ENCODE results near the gene TOP2A. TPM values are rescaled to one million over a fixed set of nuclear protein-coding genes. Genes with fewer than 3 reads are reported as not detected.
"Not testable (repeated sequence)": the region's sequence is repeated elsewhere in the genome, so short reads cannot be mapped to it uniquely, and the experiment has no call there.

Gene TOP2A
- polyA plus RNA-seq, 1 donor = 259 TPM

DNA sequence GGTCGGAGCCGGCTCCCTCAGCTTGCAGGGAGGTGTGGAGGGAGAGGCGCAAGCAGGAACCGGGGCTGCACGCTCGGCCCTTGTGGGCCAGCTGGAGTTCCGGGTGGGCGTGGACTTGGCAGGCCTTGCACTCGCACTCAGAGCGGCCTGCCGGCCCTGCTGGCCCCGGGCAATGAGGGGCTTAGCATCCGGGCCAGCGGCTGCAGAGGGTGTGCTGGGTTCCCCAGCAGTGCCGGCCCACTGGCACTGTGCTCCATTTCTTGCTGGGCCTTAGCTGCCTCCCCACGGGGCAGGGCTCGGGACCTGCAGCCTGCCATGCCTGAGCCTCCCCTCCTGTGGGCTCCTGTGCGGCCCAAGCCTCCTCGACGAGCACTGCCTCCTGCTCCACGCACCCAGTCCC, 41.9 kb downstream of the TOP2A start:
- not testable (repeated sequence) for DNase-seq

DNA sequence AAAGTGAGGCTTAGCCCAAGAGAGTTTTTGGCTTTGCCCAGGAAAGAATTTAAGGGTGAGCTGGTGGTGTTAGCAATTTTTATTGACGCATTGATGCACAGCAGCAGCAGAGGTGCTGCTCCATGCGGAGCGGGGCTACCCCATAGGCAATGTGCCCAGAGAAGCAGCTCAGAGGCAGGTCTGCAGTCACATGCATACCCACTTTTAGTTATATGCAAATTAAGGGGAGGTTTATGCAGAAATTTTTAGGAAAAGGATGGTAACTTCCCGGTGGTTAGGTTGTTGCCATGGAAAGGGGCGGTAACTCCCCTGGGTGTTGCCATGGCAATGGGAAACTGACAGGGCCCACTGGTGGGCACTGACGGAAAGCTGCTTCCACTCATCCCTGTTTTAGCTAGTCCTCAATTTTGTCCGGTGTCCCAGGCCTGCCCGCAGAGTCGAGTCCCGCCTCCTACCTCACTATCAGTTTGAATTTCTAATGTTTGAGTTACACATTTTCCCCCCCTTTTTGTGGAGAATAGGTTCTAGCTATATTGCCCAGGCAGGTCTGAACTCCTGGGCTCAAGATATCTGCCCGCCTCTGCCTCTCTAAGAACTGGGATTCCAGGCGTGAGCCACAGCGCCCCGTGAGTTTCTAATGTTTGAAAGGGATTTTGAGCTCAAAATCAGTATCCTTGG, 42.7 kb downstream of the TOP2A start:
- DNase-seq = no peak

DNA sequence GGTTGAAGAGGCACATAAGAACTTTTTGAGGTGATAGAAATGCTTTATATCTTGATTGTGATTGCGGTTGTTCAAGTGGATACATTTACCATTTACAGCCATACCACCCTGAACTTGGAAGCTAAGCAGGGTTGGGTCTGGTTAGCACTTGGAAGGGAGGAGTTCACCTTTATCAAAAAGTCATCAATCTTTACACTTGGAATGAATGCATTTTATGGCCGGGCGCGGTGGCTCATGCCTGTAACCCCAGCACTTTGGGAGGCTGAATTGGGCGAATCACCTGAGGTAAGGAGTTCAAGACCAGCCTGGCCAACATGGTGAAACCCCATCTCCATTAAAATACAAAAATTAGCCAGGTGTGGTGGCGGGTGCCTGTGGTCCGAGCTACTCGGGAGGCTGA, 43.7 kb downstream of the TOP2A start:
- DNase-seq = no peak

GRCh38 chr17:40373324-40373723, 44.4 kb downstream of the TOP2A start:
- DNase-seq = no peak

- not testable (repeated sequence) for DNase-seq
These were observed 45.1 kb downstream of the TOP2A start for GRCh38 chr17:40372644-40373043.

GRCh38 chr17:40372031-40372430, 45.7 kb downstream of the TOP2A start:
- DNase-seq = no peak

DNA sequence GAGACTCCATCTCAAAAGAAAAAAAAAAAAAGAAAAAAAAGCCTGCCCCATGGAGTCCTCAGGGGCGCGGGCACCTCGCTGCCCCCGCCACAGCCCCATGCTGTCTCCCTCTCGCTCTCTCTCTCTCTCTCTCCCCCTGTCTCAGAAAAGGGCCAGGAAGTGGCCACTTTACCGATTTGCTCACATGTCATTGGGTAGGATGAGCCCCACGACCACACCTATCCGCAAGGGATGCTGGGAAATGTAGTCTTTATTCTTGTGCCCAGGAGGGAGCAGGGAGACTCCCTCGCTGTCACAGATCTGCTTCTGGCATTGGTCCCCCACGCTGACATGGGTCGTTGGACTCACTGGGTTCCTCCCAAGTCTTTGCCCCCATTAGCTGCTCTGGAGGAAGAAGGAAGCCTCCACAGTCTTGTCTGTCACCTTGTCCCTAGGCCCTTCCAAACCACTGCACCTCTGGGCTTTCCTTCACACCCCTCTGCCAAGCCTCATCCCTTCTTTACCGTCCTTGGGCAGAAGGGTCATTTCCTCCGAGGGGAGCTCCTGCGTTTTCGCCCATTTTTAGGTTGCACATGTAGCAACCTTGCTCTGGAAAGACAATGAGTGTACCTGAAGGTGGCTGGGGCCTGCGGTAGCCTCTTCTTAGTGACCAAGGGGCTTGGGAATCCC, 46.3 kb downstream of the TOP2A start:
- no peak for DNase-seq

GRCh38 chr17:40369923-40370322, 47.8 kb downstream of the TOP2A start:
- DNase-seq = no peak

GRCh38 chr17:40367728-40368127, 50.0 kb downstream of the TOP2A start:
- not testable (repeated sequence) for DNase-seq

DNA sequence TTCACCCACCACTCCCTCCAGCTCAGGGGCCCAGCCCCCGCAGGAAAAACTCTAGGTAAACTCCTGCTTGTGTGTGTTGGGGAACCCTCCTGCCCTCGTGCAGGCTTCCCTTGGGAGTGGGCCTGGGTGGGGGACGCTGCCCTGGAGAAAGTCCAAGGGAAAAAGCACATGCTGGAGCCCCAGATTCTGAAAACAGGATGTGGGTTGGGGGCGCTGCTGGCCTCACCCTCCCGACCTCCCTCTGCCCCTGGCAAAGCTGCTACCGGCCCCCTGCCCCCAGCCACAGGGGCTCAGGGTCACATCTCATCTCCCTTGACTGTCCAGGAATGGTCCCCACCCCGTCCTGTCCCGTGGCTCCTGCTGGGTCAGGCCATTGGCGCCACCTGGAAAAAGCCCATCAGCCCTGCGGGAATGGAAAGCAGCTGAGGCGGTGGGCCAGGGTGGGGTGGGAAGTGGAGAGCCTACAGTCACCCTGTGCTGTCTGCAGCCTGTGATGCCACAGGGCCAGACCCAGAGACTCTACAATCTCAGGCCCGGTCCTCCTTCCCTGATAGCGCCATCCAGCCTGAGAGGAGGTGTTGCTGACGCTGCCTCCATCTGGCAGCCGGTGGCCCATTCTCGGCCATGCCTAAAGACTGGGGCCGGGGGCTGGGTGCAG, 50.7 kb downstream of the TOP2A start:
- no peak for DNase-seq

- DNase-seq = no peak
These were observed 51.4 kb downstream of the TOP2A start for GRCh38 chr17:40366076-40366860.

- DNase-seq = no peak
These were observed 52.8 kb downstream of the TOP2A start for GRCh38 chr17:40364906-40365305.

DNA sequence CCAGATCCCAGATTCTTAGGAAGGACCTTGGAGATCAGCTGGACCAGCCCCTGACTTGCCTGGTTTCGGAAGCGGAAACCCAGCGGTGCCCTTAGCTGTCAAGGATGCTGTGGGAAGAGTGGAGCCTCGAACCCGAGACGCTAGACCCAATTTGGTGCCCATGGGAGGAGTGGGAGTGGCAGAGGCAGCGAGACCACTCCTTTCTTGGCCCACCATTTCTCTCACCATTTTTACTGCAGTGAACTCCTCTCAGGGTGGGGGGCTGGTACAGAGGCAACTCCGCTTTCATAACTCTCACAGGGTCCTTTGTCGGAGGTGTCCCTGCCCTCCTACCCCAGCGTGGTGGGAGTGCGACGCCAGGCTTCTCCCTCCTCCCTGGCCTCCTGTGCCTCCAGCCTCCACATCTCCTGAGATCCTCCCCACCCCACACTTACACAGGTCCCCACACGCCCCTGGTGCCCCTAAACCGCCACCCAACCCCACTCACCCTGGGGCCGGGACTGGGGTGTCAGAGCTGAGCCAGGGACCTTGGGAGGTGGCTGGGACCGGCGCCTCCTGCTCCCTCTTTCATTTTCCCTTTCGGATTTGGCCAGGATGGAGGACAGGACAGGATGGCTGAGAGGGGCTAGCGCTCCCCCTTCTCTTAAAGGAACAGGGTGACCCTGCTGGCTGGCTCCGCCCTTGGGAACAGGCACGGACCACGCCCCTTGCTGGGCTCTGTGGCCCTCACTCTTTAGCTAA, 53.4 kb downstream of the TOP2A start, which contains the start of gene GJD3:
Gene GJD3 (minus strand): TSS at position 617 of the 741 bp plus-strand sequence. CDS start 922 bp downstream, outside the sequence.
- no peak for DNase-seq

GRCh38 chr17:40363111-40363827, 54.4 kb downstream of the TOP2A start:
- DNase-seq = no peak

DNA sequence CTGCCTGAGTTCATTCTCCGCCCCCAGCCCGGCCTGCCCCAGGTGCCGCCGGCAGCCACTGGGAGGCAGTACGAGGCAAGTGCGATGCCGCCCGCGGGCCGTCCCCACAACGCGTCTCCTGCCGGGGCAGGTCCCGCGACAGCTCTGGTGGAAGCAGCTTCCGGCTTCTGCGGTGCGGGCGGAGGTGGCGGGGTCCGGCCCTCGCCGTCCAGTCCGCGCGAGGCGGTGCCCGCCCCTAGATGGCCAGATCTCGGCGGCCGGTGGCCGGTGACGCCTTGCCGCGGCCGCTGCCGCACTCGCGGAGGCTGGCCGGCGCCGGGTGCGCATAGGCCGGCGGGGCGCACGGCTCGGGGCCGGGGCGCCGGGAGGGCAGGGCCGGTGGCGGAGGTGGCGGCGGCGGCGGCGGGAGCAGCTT, 55.0 kb downstream of the TOP2A start:
- DNase-seq = peak; percentile 60

- no peak for DNase-seq
These were observed 55.6 kb downstream of the TOP2A start for GRCh38 chr17:40361925-40362695.

DNA sequence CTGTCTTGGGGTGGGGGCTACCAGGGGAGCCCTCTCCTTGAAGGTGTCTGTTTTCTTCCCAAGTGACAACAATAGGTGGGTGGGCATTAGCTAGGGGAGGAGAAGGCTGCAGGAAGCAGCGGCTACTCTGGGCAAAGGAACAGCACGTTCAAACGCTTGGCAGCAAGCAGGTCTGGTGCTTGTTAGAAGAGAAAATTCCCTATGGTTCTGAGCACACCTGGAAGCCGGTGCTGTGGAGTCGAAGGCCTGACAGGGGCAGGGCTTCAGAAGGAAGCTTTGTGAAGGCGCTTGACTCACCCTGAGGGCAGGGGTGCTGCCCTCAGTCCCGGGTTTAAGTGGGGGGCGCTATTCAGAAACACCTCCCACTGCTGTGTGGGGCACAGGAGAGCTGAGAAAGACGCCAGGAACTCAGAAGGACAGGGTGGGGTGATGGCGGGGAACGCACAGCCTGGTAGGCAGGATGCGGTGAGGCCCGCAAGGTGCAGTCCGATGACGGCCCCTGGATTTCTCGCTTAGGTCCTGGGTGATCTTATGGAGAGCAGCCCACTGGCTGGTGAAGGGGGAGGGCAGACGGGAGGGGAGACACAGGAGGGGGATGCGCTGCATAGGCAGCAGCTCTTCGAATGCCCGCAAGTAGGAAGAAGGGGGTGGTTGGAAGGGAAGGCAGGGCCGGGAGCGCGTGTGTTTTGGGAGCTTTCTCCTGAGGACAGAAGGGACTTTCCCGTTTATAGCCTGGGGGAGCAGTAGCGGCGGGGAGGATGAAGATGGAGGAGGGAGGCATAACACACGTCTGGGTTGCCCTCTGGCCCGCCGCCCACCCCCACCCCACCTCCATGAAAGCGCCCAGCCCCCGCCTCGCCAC, 56.4 kb downstream of the TOP2A start:
- DNase-seq = no peak

DNA sequence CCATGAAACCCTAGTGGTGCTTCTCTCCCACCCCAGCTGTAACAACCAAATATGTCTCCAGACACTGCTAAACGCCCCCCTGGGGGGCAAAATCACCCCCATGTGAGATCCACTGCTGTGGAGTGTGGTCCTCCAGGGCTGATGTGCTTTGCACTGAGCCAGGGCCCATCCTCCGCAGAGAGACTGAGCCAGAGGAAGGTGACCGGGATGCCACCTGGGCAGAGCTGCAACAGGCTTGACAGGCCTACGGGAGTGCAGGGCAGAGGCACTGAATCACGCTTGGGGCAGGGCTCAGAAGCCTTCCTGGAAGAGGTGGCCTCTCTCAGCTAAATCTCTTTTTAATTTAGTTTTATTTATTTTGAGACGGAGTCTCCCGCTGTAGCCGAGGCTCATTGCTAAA, 57.6 kb downstream of the TOP2A start:
- DNase-seq = no peak

All from left kidney (tissue), 2 donors.